Stimulated activated CD4-positive, alpha-beta T cell treated with anti-CD3 and anti-CD28 coated beads, Interleukin-2, amount 100 ng/mL, for 24 hours (primary cell): ENCODE results near the gene SEMA4A.
"Not testable (repeated sequence)": the region's sequence is repeated elsewhere in the genome, so short reads cannot be mapped to it uniquely, and the experiment has no call there.

Experiments used
- DNase-seq, 2 donors: peaks; one replicate each; pipeline ENCODE4 v3.0.0-alpha.2; 2020

SEMA4A gene

GRCh38 chr1:156153362-156153761, at the start of gene SEMA4A:
Gene SEMA4A (plus strand): TSS chr1:156153585. CDS start chr1:156154579, 994 bp downstream.
- no peak for DNase-seq

- DNase-seq = peak; percentile 43 to 51
Measured at GRCh38 chr1:156104065-156104810, 49.1 kb upstream of the SEMA4A start.

- no peak for DNase-seq
Measured at GRCh38 chr1:156104861-156105832, 48.2 kb upstream of the SEMA4A start.

GRCh38 chr1:156106624-156107488, 46.5 kb upstream of the SEMA4A start:
- DNase-seq = peak in 1 of 2 donors; percentile 51

- DNase-seq = no peak
Measured at GRCh38 chr1:156108057-156108456, 45.3 kb upstream of the SEMA4A start.

GRCh38 chr1:156108664-156109241, 44.6 kb upstream of the SEMA4A start:
- DNase-seq = no peak

- no peak for DNase-seq
Measured at GRCh38 chr1:156110252-156110651, 43.1 kb upstream of the SEMA4A start.

- DNase-seq = no peak
Measured at GRCh38 chr1:156111355-156111962, 41.9 kb upstream of the SEMA4A start.

- DNase-seq = no peak
Measured at GRCh38 chr1:156112276-156113137, 40.9 kb upstream of the SEMA4A start.

- DNase-seq = no peak
Measured at GRCh38 chr1:156113282-156113950, 40.0 kb upstream of the SEMA4A start.

- DNase-seq = peak; percentile 80 to 85
Measured at GRCh38 chr1:156114101-156114918, 39.1 kb upstream of the SEMA4A start, which contains the start of gene LMNA. Gene LMNA (plus strand): TSS chr1:156114711. CDS start chr1:156114919, 208 bp downstream.

- DNase-seq = peak in 1 of 2 donors; percentile 44
Measured at GRCh38 chr1:156114919-156115513, 38.4 kb upstream of the SEMA4A start.

- peak in 1 of 2 donors; percentile 29 for DNase-seq
Measured at GRCh38 chr1:156115514-156116374, 37.6 kb upstream of the SEMA4A start.

- DNase-seq = not testable (repeated sequence)
Measured at GRCh38 chr1:156116731-156117130, 36.7 kb upstream of the SEMA4A start.

GRCh38 chr1:156117414-156118176, 35.8 kb upstream of the SEMA4A start:
- no peak for DNase-seq

GRCh38 chr1:156118177-156118868, 35.1 kb upstream of the SEMA4A start:
- DNase-seq = no peak
